Pons (tissue), 1 donor: ENCODE measurements around the gene SEPTIN2.
"Not testable (repeated sequence)": the region's sequence is repeated elsewhere in the genome, so short reads cannot be mapped to it uniquely, and the experiment has no call there.

Experiments used
- DNase-seq: peaks from one replicate; pipeline ENCODE4 v3.0.0-alpha.2; 2016; ENCODE audit warnings: low spot score

SEPTIN2 gene

DNA sequence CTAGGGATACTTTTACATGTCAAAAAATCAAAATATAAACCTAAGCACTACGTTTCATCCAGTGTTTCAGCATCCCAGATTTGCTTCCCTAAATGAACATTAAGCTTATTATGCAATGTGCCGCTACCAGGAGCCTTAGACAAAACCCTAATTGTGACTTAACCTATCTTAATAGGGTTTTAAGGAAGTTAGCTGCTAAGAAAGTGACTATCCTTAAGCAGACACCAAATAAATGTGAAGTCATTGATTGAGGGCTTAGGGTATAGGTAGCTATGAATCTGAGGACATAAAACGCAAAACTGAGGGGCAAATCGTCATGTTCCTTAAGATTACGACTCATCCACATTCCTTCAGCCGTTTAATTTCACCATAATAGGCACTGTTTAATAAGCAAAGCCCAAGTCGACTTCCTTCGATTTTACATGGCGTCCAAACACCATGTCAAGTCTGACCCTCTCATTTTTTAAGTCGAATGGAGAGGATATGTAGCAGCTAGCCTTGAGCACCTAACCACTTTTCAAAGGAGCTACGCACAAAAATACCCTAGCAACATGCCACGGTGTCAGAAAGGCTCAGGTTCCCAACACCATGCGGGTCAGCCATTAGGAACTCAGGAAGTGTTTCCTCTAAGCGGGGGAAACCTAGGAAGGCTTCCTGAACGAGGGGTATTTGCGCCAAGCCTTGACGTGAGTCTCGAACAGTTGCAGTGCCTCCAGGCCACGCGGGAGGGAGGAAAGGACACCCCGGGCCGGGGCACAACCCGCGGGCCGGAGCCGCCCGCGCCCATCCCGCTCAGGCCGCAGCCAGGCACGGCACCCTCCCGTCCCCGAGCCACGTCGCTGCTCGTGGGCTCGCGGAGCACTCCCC lies 1.3 kb upstream of the SEPTIN2 start:
- DNase-seq, result no peak

GRCh38 chr2:241315093-241315878 lies 439 bp upstream of the SEPTIN2 start, which contains the start of gene HDLBP:
HDLBP (minus strand) TSS chr2:241315672; CDS start chr2:241266869, 48,803 bp downstream.
- peak; percentile 97 for DNase-seq

- no peak for DNase-seq
Measured at GRCh38 chr2:241316825-241317224, 1.1 kb downstream of the SEPTIN2 start.

GRCh38 chr2:241317391-241317790 lies 1.7 kb downstream of the SEPTIN2 start:
- no peak for DNase-seq

- DNase-seq, result not testable (repeated sequence)
Measured at GRCh38 chr2:241318830-241319229, 3.1 kb downstream of the SEPTIN2 start.

- no peak for DNase-seq
Measured at GRCh38 chr2:241320394-241320793, 4.7 kb downstream of the SEPTIN2 start.

- DNase-seq, result no peak
Measured at GRCh38 chr2:241321033-241321432, 5.3 kb downstream of the SEPTIN2 start.

GRCh38 chr2:241321886-241322285 lies 6.2 kb downstream of the SEPTIN2 start:
- peak; percentile 53 for DNase-seq

DNA sequence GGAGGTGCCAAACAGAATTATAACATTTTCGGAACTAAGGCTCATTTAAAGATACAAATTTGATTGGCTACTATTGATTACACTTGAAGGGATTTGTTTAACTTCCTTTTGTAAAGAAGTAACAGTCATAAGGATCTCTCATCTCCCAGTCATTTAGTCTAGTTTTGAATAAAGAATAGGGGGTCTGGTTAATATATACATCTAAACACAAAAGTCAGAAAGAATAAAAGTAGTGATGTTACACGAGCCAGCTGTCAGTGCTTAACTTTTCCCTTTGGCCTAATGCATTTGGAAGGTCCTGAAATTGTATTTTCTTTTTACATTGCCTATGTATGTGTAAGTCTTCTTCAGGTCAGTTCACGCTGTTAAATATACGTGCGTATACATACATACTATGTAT lies 8.1 kb downstream of the SEPTIN2 start:
- no peak for DNase-seq

- no peak for DNase-seq
Measured at GRCh38 chr2:241324775-241325174, 9.1 kb downstream of the SEPTIN2 start.

DNA sequence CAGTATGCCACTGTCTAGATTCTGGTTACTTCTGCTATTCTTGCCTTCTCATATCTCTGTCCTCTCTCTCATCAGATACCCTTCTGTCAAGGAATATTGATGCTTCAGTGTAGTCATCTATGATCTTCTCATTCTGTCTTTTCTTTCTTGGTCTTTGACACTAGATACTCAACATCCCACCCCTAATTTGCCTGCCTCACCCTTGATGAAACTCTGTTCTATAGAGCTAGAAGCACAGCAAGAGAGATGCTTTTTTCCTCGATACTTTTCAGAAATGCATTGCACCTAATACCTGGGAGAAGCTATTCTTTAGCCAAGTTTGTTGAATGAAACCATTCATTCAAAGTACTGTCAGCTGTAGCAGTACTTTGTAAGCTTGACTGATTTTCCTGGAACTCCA lies 9.5 kb downstream of the SEPTIN2 start:
- no peak for DNase-seq

GRCh38 chr2:241329669-241330615 lies 14.2 kb downstream of the SEPTIN2 start:
- no peak for DNase-seq

- no peak for DNase-seq
Measured at GRCh38 chr2:241330616-241330981, 14.9 kb downstream of the SEPTIN2 start.

DNA sequence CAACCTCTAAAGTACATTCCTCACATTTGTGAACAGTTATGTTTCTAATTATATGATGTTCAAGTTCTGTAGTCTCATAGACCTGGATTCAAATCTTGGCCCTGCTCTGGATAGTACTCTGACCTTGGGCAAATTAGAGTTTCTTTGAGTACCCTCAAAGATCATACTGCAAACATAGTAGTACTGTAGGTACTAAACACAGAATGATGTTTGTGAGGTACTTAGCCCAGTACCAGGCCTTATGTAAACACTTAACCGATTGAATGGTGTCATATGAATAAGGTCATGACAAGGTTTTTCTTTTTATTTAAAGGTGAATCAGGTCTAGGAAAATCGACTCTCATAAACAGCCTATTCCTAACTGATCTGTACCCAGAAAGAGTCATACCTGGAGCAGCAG lies 19.1 kb downstream of the SEPTIN2 start:
- DNase-seq, result no peak

DNA sequence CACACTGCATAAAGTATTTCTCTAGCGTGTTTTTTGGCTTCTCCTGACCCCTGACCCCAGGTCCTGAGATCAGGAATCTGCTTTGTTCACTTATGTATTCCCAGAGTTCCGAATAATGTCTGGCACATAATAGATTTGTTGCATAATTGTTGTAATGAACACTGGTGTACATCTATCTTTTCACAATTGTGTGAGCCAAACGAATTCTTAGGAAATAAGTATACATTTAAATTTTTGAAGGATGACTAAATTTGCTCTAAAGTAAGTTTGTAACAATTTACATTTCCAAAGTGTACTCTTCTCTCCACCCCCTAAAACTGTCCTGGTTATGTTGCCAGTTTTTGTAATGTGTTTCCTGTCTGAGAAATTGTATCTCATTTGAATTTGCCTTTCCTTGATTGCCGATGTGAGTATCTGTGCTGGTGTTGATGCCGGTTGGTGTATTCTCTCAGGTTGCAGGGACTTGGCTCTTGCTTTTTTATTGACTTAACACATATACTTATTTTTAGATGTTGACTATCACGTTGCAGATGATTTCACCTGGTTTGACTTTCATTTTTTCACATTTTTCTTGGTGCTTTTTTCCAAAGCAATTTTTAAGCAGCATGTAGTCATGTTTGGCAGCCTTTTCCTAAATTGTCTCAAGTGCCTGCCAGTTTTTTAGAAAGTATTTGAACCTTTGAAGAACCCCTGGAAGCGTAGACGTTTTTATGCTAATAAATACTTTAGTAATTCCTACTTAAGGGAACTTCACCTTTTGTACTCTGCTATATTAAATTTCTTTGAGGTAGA lies 24.3 kb downstream of the SEPTIN2 start:
- DNase-seq, result no peak

GRCh38 chr2:241340631-241341163 lies 25.0 kb downstream of the SEPTIN2 start:
- no peak for DNase-seq

- no peak for DNase-seq
Measured at GRCh38 chr2:241344925-241345651, 29.4 kb downstream of the SEPTIN2 start.

GRCh38 chr2:241349941-241350340 lies 34.2 kb downstream of the SEPTIN2 start:
- no peak for DNase-seq

DNA sequence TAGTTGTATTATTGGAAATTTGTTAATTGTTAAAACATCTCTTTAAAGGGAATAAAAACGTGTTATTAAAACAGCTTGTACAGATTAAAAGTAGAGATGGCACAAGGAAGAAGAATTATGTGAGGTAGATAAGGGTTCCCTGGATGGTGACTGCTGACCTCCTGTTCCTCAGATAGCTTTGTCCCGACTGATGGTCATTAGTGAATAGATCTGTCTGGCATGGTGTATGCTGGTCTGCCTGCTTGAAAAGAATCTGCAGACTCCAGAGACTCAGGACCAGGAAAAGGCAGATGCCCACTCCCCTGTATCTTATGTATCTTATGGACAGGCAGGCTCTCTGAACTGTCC lies 34.8 kb downstream of the SEPTIN2 start:
- no peak for DNase-seq
